Measurements from ENCODE around the gene VAMP7. TPM values are rescaled to one million over a fixed set of nuclear protein-coding genes. Genes with fewer than 3 reads are reported as not detected.

Gene VAMP7
- polyA plus RNA-seq, 1 donor from 2014 or later, result 43.4 TPM

GRCh38 chrX:155966876-155967275 lies 85.7 kb downstream of the VAMP7 start:
- Histone ChIP-seq H3K27ac (ENCODE audit: low read length) (no peak overlapping the region), H3K9me2 (ENCODE audit: insufficient read depth, low read length) (no peaks in the 10 kb centered on the region), H3K9me3 (ENCODE audit: low read length) (no peaks in the 10 kb centered on the region), H3K4me3 (ENCODE audit: low read length) (no peak overlapping the region), H3K79me2 (replicated peaks; ENCODE audit: insufficient read depth, low read length) (no peaks in the 10 kb centered on the region), H3K27me3 (ENCODE audit: insufficient read depth, low read depth, low read length) (no peaks in the 10 kb centered on the region), H4K20me1 (ENCODE audit: insufficient read depth) (no peaks in the 10 kb centered on the region), H3K4me2 (ENCODE audit: low read length) (no peak overlapping the region), H3K36me3 (ENCODE audit: insufficient read depth, low read length) (no peaks in the 10 kb centered on the region), H3K9ac (ENCODE audit: low read length) (no peak overlapping the region), H3F3A (ENCODE audit: insufficient read depth, low read length, poor library complexity, severe bottlenecking) (no peaks in the 10 kb centered on the region), H2AFZ (ENCODE audit: low read depth, low read length) (no peak overlapping the region)
- TF ChIP-seq CTCF (IDR thresholded peaks at IDR 0.05; ENCODE audit: poor library complexity, severe bottlenecking) (no peak), EP300 (conservative IDR thresholded peaks at IDR 0.05; ENCODE audit: poor library complexity, severe bottlenecking) (no peak), SMC3 (conservative IDR thresholded peaks at IDR 0.05; ENCODE audit: poor library complexity) (no peak), MXI1 (conservative IDR thresholded peaks at IDR 0.05; ENCODE audit: poor library complexity, severe bottlenecking) (no peak), EZH2 (IDR thresholded peaks at IDR 0.05; ENCODE audit: borderline replicate concordance, insufficient read depth, low read length, poor library complexity, severe bottlenecking) (no peak), REST (IDR thresholded peaks at IDR 0.05; ENCODE audit: borderline replicate concordance) (no peak), RAD21 (conservative IDR thresholded peaks at IDR 0.05) (no peak), POLR2AphosphoS5 (IDR thresholded peaks at IDR 0.05) (no peak), TAF1 (IDR thresholded peaks at IDR 0.05; ENCODE audit: low read depth) (no peak)

- H3K36me3 ChIP-seq (ENCODE audit: insufficient read depth, low read length), result no peaks in the 10 kb centered on the region
- no peak overlapping the region for H3K27ac ChIP-seq (ENCODE audit: low read length)
- H3K27me3 ChIP-seq (ENCODE audit: insufficient read depth, low read depth, low read length), result no peaks in the 10 kb centered on the region
- no peak overlapping the region for H3K9ac ChIP-seq (ENCODE audit: low read length)
- no peaks in the 10 kb centered on the region for H3K9me3 ChIP-seq (ENCODE audit: low read length)
- no peaks in the 10 kb centered on the region for H3K9me2 ChIP-seq (ENCODE audit: insufficient read depth, low read length)
- no peaks in the 10 kb centered on the region for H3K79me2 ChIP-seq (replicated peaks; ENCODE audit: insufficient read depth, low read length)
- no peak overlapping the region for H3K4me2 ChIP-seq (ENCODE audit: low read length)
- H2AFZ ChIP-seq (ENCODE audit: low read depth, low read length), result no peak overlapping the region
- H3K4me3 ChIP-seq (ENCODE audit: low read length), result no peak overlapping the region
- H4K20me1 ChIP-seq (ENCODE audit: insufficient read depth), result no peaks in the 10 kb centered on the region
- no peak for TF ChIP-seq REST (IDR thresholded peaks at IDR 0.05; ENCODE audit: borderline replicate concordance)
- TF ChIP-seq POLR2AphosphoS5 (IDR thresholded peaks at IDR 0.05), result no peak
- no peak for TF ChIP-seq RAD21 (conservative IDR thresholded peaks at IDR 0.05)
- TF ChIP-seq EP300 (conservative IDR thresholded peaks at IDR 0.05; ENCODE audit: poor library complexity, severe bottlenecking), result no peak
- no peak for TF ChIP-seq TAF1 (IDR thresholded peaks at IDR 0.05; ENCODE audit: low read depth)
- TF ChIP-seq EZH2 (IDR thresholded peaks at IDR 0.05; ENCODE audit: borderline replicate concordance, insufficient read depth, low read length, poor library complexity, severe bottlenecking), result no peak
- no peak for TF ChIP-seq SMC3 (conservative IDR thresholded peaks at IDR 0.05; ENCODE audit: poor library complexity)
- TF ChIP-seq CTCF (IDR thresholded peaks at IDR 0.05; ENCODE audit: poor library complexity, severe bottlenecking), result no peak
- TF ChIP-seq MXI1 (conservative IDR thresholded peaks at IDR 0.05; ENCODE audit: poor library complexity, severe bottlenecking), result no peak
- H3F3A ChIP-seq (ENCODE audit: insufficient read depth, low read length, poor library complexity, severe bottlenecking), result no peaks in the 10 kb centered on the region
Observed at GRCh38 chrX:155967653-155968325, 86.6 kb downstream of the VAMP7 start.

Data from neural cell (in vitro differentiated cells).